NB4 (cell line): ENCODE data around the gene COX6A2.

Experiments
- CTCF ChIP-seq: IDR thresholded peaks from one replicate; pipeline ENCODE4 v1.5.1; 2012; ENCODE audit warnings: low read depth, low read length
- MAX ChIP-seq: IDR thresholded peaks from 2 replicates; pipeline ENCODE4 v1.6.1; 2011; ENCODE audit warnings: low read depth, low read length
- MYC ChIP-seq: IDR thresholded peaks from 2 replicates; pipeline ENCODE4 v1.6.1; 2011; ENCODE audit warnings: low read depth, low read length
- POLR2A ChIP-seq: IDR thresholded peaks from 2 replicates; pipeline ENCODE4 v1.6.1; 2011; ENCODE audit warnings: mild to moderate bottlenecking; ENCODE audit not compliant: insufficient read length; ENCODE audit errors: extremely low read depth

- TF ChIP-seq POLR2A: no peak
- TF ChIP-seq CTCF: no peak
- no peak for TF ChIP-seq MYC
- no peak for TF ChIP-seq MAX
Measured at GRCh38 chr16:31423241-31423640, 4.9 kb downstream of the COX6A2 start.
